GM11168 (cell line): ENCODE results near the gene ZNF319.
"Not testable (repeated sequence)": the region's sequence is repeated elsewhere in the genome, so short reads cannot be mapped to it uniquely, and the experiment has no call there.

Source experiments
- in situ Hi-C: fragments of 300-500 bp; cut with MboI; formaldehyde crosslinking; loops from one replicate; pipeline ENCODE4 v1.12.0; 2022; ENCODE audit warnings: low sequenced_read_pairs; ENCODE audit not compliant: unreplicated experiment

The ZNF319 gene

DNA sequence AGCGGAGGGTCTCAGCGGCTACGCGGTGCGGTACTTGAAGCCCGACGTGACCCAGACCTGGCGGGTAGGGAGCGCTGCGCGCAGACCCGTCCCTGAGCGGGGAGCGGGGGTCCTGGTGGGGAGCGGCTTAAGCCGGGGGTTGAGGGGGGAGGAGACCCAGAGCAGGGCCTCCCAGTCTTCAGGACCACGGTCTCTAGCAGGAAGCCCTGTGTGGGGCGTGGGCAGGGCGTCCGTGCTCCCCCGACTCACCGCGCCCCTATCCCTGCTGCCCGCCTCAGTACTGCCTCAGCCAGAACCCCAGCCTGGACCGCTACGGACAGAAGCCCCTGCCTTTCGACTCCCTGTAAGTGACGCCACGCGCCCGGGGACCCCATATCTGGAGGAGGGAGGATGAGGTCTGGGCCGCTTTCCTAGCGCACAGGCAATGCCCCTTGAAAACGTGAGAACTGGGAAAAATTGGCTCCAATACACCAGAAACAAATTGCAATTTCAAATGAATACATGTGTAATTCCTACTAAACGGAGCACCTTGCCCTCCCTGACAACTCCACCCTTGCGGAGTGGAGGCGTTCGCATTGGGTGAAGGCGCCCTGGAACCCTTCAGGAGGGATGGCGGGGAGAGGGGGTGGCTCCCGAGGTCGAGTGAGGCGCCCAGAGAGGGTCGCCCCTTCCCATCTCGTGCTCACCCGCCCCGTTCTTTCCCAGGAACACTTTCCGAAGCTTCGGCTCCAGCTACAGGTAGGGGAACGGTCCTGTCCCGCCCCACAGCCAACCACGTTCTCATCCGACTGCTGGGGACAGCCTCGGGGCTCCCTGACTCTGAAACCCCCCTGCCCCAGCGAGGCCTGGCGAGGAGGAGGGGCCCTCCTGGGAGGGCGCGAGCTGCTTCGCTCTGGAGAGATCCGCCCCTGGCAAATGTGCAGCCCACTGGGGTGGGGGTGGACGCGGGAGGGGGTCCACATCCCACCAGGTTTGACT, 15.0 kb downstream of the ZNF319 start:
- in situ Hi-C loops = no loop called here

DNA sequence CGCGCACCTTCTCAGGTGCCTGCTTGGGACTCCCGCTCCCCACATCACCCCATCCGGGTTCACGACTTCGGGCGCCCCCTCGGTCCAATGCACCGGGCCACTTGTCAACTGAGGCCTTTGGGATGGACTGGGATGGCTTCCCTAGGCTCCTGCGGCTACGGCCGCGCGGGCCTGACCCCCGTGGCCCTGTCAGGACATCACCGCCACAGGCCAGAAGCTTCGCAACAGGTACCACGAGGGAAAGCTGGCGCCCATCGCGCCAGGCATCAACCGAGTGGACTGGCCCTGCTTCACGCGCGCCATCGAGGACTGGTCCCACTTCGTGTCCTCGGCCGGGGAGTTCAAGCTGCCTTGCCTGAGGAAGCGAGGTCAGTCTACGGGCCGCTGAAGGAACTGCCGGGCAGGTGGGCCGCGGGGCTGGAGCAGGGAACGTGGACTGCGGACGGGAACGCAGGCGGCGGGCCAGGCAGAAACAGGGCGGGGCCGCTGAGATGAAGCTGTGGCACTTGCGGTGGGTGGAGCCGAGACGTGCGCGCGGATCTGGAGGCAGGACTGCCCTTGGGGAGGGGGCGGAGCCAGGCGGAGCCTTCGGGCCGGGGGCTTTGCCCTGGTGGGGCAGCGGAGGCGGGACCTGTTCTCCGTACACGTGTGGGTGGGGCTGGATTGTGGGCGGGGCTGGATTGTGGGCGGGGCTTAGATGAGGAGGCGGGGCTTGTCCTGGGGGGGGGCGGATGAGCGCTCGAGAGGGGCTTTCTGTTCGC, 15.8 kb downstream of the ZNF319 start:
- in situ Hi-C loops = no loop called here

DNA sequence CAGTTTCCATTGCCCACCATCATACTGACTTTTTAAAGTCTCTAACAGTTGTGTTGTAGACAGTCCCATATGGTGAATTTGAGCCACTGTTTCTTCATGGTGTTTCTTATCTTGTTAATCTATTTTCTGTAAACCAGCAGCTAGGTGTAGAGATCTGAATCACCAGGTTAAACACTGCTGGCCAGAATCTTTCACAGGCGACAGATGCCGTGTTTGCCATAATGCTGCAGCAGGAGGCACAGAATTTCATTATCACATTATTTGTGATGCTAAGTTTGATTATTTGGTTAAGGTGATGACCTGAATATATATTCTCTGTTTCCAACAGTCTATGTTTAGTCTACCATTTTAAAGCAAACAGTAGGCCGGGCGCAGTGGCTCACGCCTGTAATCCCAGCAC, 18.1 kb downstream of the ZNF319 start:
- in situ Hi-C loops = no loop called here

DNA sequence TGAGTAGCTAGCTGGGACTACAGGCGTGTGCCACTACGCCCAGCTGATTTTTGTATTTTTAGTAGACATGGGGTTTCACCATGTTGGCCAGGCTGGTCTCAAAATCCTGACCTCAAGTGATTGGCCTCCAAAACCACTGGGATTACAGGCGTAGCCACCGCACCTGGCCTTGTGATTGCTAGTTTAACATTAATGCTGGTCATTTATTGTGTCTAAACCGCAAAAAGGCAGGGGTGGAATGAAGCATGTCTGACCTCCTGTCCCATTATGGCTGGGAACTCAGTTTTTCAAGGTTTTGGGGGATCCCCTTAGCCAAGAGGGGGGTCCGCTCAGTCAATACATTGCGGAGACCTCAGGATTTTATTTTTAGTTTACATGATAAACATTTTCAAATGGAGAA, 18.8 kb downstream of the ZNF319 start:
- in situ Hi-C loops = no loop called here

DNA sequence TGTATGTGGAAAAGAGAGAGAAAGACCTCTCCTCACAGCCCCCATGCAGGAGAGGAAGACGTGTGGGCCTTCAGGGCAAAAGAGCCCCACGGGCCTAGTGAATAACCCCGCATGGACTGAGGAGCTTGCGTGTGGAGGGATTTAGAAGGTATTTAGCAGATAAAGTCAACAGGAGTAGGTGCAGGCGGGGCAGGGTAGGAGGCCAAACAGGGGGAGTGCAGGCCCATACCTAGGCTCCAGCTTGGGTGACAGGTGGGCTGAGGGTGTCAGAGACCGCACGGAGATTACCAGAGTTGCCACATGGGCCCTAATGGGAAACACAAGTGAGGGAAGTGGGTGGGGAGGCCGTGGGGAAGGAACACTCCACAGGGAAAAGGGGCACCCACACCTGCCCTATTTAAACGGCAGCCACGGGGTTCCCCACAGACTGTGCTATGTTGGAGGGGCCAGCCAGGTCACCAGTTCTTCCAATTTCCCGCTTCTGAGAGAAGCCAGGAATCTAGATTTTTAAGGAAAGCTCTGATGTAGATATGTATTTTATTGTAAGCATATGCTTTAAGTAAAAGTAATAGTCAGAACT, 21.4 kb downstream of the ZNF319 start:
- in situ Hi-C loops = no loop called here

DNA sequence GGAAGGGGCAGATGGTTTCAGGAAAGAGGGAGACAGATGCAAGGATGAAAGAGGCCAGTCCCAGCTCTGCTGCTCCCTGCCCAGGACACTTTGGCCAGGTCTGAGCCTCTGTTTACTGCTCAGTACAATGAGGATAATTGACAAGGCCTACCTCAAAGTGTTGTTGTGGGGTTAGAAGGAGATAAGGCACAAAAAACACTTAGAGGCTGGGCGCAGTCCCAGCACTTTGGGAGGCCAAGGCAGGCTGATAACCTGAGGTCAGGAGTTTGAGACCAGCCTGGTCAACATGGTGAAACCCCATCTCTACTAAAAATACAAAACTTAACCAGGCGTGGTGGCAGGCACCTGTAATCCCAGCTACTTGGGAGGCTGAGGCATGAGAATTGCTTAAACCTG, 22.4 kb downstream of the ZNF319 start:
- in situ Hi-C loops = not testable (repeated sequence)

DNA sequence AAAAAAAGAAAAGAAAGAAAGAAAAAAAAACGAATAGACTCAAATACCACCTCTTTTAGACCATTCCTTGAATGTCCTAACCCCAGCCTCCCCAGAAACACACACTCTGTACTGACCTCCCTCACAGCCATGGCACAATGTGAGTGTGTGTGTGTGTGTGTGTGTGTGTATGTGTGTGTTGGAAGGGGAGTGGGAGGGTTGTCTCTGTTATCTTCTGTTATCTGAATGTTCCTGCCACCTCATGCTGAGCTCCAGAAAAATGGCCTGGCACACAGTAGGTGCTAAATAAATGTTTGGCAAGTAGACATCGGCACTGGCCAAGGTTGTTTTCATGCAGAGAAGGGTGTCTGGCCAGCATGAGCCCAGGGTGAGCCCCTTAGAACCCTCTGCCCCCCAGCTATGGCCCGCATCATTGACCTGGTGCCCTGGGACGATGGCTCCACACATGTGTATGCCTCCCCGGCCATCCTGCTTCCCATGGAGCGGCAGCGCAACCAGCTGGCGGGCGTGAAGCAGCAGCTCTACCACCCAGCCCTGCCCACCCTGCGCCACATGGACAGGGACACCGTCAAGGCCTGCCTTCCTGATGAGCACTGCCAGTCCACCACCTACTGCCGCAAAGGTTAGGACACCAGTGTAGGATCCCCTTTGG, 22.9 kb downstream of the ZNF319 start:
- in situ Hi-C loops = no loop called here

DNA sequence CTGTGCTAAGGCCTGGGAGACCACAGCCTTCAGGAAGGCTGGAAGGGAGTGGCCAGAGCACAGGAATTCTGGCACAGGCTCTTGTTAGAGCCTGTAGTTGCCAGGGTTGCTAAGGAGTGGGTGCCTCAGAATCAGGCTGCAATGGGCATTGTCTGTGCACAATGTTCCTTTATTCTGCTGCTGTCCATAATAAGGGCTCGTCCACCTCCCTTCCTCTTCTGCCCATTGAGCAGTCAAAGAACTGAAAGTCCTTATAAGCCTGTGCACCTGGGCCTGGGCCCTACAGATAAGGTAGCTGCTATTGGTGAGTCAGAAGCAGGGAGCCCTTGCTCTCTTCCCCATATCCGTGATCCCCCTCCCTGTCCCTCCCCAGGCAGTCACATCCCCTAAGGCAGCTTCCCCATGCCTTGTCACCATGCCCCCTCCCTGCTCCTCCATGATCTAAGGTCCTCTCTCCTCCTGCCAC, 24.1 kb downstream of the ZNF319 start:
- in situ Hi-C loops = no loop called here

DNA sequence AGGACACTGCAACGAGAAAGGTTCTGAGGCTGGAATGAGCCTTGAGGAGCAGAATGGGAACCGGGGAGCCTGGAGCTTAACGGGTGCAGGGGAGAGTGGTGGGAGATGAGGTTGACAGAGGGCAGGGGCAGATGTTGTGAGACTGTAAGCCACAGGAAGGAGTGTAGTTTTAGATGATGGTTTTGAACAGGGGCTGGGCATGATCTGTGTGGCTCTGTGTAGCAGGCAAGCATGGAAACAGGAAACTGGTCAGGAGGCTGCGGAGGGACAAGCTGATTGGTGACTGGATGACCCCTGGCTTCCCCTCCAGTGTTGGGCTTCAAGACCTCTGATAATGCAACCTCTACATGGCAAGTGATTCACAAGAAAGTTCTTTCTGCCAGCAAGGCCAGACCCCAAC, 28.2 kb downstream of the ZNF319 start:
- in situ Hi-C loops = no loop called here

DNA sequence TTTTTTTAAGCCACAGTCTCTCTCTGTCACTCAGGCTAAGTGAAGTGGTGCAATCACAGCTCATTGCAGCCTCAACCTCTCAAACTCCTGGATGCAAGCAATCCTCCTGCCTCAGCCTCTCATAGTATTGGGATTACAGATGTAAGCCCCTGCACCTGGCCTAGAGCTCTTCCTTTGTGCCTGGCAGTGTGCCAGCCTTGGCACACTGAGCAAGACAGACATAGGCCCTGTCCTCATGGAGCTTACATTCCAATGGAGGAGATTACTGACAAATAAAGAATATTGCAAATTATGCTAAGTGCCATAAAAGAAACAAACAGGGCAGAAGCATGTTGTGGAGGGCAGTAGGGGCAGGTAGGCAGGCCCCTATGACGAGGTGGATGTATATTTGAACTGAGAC, 28.6 kb downstream of the ZNF319 start:
- in situ Hi-C loops = no loop called here

DNA sequence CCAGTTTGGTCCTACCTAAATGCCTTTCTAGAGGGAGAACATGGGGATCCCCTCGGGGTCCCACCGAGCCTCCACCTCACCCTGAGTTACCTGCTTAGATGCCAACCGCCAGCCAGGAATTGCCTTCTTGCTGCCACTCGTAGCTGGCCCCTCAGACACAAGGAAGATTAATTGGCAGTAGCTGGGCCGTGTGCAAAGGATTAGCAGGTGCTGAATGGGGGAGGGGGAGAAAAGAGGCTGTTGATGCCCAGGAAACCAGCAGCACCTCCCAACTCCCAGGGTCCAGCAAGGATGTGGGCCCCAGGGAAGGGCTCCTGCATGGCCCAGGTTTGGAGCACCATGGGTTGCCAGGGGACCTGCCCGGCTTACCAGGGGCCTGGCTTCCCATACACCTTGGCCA, 29.5 kb downstream of the ZNF319 start, which contains the start of gene CNGB1:
Gene CNGB1, minus strand, starts transcription at position 159 of the 400 bp plus-strand sequence. CDS start 3,842 bp downstream, outside the sequence.
- in situ Hi-C loops = no loop called here

DNA sequence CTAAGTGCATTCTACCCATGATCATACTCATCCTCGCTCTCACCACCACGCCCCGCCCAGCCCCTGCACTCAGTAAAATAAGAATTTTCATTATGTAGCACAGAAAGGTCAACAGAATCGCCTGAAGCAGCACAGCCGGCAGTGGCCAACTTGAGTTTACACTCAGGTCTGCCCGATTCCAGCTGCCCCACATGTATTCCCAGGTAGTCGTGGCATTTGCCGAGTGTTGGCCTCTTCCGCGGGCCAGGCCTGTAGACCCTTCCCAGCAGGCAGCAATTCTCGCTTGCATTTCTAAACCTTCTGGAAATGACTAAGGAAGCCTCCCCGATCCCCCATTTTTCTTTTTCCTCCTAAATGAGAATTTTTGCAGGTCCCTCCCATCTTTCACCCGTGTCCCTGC, 30.2 kb downstream of the ZNF319 start:
- in situ Hi-C loops = no loop called here

DNA sequence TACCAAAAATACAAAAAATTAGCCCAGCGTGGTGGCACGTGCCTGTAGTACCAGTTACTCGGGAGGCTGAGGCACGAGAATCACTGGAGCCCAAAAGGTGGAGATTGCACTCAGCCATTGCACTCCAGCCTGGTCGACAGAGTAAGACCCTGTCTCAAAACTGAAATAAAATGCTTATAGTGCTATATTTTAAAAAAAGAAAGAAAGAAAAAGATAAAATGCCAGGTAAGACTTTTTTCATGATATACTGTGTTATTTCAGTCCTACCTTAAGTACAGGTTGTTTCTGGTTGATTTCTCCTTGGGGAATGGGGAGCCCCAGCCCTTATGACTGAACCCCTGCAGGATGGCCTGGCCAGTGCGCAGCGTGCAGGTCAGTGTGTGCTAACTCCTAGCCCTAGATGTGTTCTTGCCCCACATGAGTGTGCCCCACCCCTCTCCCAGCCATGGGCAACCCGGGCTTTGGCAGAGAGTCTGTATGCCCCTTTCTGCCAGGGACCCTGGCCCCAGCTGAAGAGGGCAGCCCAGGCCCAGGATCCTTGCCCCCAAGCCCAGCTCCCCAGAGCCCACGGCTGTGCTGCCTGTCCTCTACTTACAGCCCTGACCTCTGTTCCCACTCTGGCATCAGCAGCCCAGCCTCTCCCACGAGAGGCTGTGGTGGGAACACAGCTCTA, 30.9 kb downstream of the ZNF319 start:
- in situ Hi-C loops = no loop called here

DNA sequence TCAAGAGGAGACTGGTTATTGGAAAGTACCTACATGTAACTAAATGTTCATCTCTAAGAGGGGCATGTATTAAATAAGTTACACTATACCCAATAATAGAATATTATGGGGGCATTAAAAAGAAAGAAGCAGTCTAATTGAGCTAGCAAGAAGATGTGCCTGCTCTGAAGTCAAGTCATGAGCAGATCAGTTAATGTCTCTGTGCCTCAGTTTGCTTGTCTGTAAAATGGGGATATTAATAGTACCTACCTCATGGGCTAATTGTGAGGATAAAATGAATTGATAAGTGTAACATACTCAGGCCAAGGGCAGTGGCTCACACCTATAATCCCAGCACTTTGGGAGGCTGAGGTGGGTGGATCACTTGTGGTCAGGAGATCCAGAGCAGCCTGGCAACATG, 32.6 kb downstream of the ZNF319 start:
- in situ Hi-C loops = no loop called here

DNA sequence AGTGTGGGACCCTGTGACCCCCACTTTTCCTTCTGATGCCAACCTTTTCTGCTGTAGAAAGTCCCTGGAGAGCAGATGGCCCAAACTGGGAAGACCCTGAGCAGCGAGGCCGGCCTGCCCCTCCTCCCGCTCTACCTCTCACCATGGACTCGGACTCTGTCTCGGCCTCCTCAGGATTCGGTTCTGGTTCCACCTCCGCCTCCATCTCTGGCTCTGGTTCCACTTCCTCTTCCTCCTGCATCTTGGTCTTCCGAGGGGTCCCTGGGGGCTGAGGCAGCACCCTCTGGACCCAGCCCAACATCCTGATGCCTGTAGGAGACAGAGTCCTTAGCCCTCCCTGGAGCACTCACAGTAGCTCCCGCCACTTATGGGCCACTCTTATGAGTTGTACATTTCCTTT, 33.5 kb downstream of the ZNF319 start:
- in situ Hi-C loops = no loop called here

DNA sequence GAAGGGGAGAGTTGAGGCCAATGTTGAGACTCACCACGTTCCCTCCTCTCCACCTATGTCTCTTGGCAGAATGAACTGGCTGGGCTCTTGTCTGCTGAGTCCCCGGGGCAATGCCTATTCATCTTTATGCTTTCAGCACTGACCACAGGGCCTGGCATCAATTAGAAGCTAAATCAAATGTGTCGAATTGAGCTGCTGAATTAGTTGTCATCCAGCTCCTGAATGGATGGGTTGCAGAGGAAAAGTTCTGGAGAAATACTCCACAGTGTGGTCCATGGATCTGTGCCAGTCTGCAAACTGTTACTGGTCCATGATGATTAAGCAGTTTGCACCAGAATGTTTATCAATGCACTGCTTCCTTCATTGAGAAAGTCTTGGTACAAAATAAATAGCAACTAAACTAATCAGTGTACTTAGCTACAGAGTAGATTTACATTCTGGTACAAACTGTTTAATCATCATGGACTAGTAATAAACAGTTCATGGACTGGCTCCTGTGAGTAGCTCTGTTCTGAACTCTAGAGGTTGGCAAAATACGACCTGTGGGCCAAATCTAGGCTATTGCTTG, 34.2 kb downstream of the ZNF319 start:
- in situ Hi-C loops = no loop called here

DNA sequence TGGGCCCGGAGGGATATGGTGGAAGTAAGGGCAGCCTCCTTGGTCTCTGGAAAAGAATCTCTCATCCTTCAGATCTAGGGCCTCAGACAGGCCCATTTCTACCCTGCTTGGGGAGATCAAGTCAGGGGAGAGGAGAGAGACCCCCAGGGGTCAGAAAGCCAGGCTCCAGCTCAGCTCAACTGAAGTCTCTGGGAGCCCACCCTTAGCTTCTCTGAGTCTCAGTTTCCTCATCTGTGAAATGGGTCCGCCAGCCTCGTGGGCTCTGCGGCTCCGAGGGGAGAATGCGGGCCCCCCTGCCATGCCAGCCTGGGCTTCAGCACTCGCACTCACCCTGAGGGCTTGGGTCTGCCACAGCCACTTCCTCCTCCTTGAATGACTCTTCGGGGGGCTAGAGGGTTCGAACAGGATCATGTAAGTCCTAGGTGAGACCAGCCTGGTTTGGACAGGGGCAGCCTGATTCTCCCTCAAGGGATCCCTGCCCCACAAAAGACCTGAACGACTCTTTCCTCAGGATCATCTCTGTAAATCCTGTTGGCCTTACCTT, 36.2 kb downstream of the ZNF319 start:
- in situ Hi-C loops = no loop called here

DNA sequence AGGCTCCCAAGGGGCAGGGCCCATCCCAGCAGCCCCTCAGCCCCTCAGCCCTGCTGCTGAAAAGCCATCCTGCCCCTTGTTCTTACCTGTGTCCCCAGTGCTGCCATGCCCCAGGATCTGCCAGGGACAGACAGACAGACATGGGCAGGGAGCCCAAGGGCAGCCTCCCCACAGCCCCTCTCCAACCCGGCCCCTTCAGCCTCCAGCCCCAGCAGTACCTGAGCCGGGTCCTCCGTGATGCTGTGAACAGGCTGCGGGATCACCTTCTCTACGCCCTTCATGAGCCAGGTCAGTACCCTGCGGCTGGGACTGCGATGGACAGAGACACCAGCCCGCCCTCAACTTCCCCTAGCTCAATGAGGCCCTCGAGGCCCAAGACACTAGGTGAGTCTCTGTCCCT, 37.7 kb downstream of the ZNF319 start:
- in situ Hi-C loops = no loop called here

DNA sequence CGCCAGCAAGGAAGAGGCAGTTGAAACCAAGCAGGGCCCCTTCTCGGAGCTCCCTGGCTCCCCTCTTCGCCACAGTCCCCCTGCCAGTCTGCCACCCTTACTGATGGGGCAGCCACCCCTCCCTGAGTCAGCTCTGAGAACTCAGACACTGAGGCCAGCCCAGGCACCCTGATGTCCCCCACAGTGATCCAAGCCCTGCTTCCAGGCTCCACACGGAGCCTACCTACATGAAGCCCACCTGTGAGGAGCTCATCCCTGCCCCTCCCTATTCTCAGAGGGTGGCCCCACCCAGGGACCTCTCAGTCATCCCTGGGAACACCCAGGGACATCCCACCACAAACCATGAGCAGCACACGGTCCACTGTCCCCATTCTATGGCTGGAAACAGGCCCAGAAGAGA, 38.4 kb downstream of the ZNF319 start:
- in situ Hi-C loops = no loop called here
